ENCODE results near the gene TMEM132D. TPM values are rescaled to one million over a fixed set of nuclear protein-coding genes. Genes with fewer than 3 reads are reported as not detected.

The TMEM132D gene
- total RNA-seq, 1 donor, result under 0.01 TPM

GRCh38 chr12:129819391-129819790 lies 84.4 kb downstream of the TMEM132D start:
- H3K4me1 ChIP-seq (ENCODE audit: insufficient read depth, low read length), result no peaks in the 10 kb centered on the region
- no peak overlapping the region for H3K4me3 ChIP-seq (ENCODE audit: low read length)
- no peaks in the 10 kb centered on the region for H3K27me3 ChIP-seq (ENCODE audit: insufficient read depth, low read length)
- no peaks in the 10 kb centered on the region for H3K9me3 ChIP-seq (ENCODE audit: low read depth, low read length)

- Histone ChIP-seq H3K4me1 (ENCODE audit: insufficient read depth, low read length) (no peaks in the 10 kb centered on the region), H3K27me3 (ENCODE audit: insufficient read depth, low read length) (no peaks in the 10 kb centered on the region), H3K9me3 (ENCODE audit: low read depth, low read length) (no peaks in the 10 kb centered on the region), H3K4me3 (ENCODE audit: low read length) (no peak overlapping the region)
Observed at GRCh38 chr12:129815846-129816245, 88.0 kb downstream of the TMEM132D start.

GRCh38 chr12:129811963-129812362 lies 91.9 kb downstream of the TMEM132D start:
- Histone ChIP-seq H3K4me1 (ENCODE audit: insufficient read depth, low read length) (no peaks in the 10 kb centered on the region), H3K9me3 (ENCODE audit: low read depth, low read length) (no peaks in the 10 kb centered on the region), H3K4me3 (ENCODE audit: low read length) (no peak overlapping the region), H3K27me3 (ENCODE audit: insufficient read depth, low read length) (no peaks in the 10 kb centered on the region)

- H3K4me1 ChIP-seq (ENCODE audit: insufficient read depth, low read length), result no peaks in the 10 kb centered on the region
- H3K9me3 ChIP-seq (ENCODE audit: low read depth, low read length), result no peaks in the 10 kb centered on the region
- H3K4me3 ChIP-seq (ENCODE audit: low read length), result no peak overlapping the region
- H3K27me3 ChIP-seq (ENCODE audit: insufficient read depth, low read length), result no peaks in the 10 kb centered on the region
Observed at GRCh38 chr12:129807136-129807535, 96.7 kb downstream of the TMEM132D start.

GRCh38 chr12:129791396-129791795 lies 112.4 kb downstream of the TMEM132D start:
- Histone ChIP-seq H3K4me1 (ENCODE audit: insufficient read depth, low read length) (no peaks in the 10 kb centered on the region), H3K9me3 (ENCODE audit: low read depth, low read length) (no peaks in the 10 kb centered on the region), H3K27me3 (ENCODE audit: insufficient read depth, low read length) (no peaks in the 10 kb centered on the region), H3K4me3 (ENCODE audit: low read length) (no peak overlapping the region)

GRCh38 chr12:129790930-129791329 lies 112.9 kb downstream of the TMEM132D start:
- Histone ChIP-seq H3K27me3 (ENCODE audit: insufficient read depth, low read length) (no peaks in the 10 kb centered on the region), H3K9me3 (ENCODE audit: low read depth, low read length) (no peaks in the 10 kb centered on the region), H3K4me1 (ENCODE audit: insufficient read depth, low read length) (no peaks in the 10 kb centered on the region), H3K4me3 (ENCODE audit: low read length) (no peak overlapping the region)

GRCh38 chr12:129790331-129790730 lies 113.5 kb downstream of the TMEM132D start:
- no peaks in the 10 kb centered on the region for H3K4me1 ChIP-seq (ENCODE audit: insufficient read depth, low read length)
- no peaks in the 10 kb centered on the region for H3K27me3 ChIP-seq (ENCODE audit: insufficient read depth, low read length)
- H3K4me3 ChIP-seq (ENCODE audit: low read length), result no peak overlapping the region
- H3K9me3 ChIP-seq (ENCODE audit: low read depth, low read length), result no peaks in the 10 kb centered on the region

- Histone ChIP-seq H3K9me3 (ENCODE audit: low read depth, low read length) (no peaks in the 10 kb centered on the region), H3K4me3 (ENCODE audit: low read length) (no peak overlapping the region), H3K27me3 (ENCODE audit: insufficient read depth, low read length) (no peaks in the 10 kb centered on the region), H3K4me1 (ENCODE audit: insufficient read depth, low read length) (no peaks in the 10 kb centered on the region)
Observed at GRCh38 chr12:129789921-129790320, 113.9 kb downstream of the TMEM132D start.

- Histone ChIP-seq H3K27me3 (ENCODE audit: insufficient read depth, low read length) (no peaks in the 10 kb centered on the region), H3K4me1 (ENCODE audit: insufficient read depth, low read length) (no peaks in the 10 kb centered on the region), H3K9me3 (ENCODE audit: low read depth, low read length) (no peaks in the 10 kb centered on the region), H3K4me3 (ENCODE audit: low read length) (no peak overlapping the region)
Observed at GRCh38 chr12:129788506-129789084, 115.2 kb downstream of the TMEM132D start.

GRCh38 chr12:129779989-129780388 lies 123.8 kb downstream of the TMEM132D start:
- H3K27me3 ChIP-seq (ENCODE audit: insufficient read depth, low read length), result no peaks in the 10 kb centered on the region
- H3K4me1 ChIP-seq (ENCODE audit: insufficient read depth, low read length), result no peaks in the 10 kb centered on the region

GRCh38 chr12:129779033-129779432 lies 124.8 kb downstream of the TMEM132D start:
- H3K4me1 ChIP-seq (ENCODE audit: insufficient read depth, low read length), result no peaks in the 10 kb centered on the region
- no peaks in the 10 kb centered on the region for H3K9me3 ChIP-seq (ENCODE audit: low read depth, low read length)
- H3K4me3 ChIP-seq (ENCODE audit: low read length), result no peak overlapping the region
- no peaks in the 10 kb centered on the region for H3K27me3 ChIP-seq (ENCODE audit: insufficient read depth, low read length)

More at GRCh38 chr12:129779989-129780388, 123.8 kb downstream of the TMEM132D start:
- Histone ChIP-seq H3K9me3 (ENCODE audit: low read depth, low read length) (no peaks in the 10 kb centered on the region), H3K4me3 (ENCODE audit: low read length) (no peak overlapping the region)

- no peak overlapping the region for H3K4me3 ChIP-seq (ENCODE audit: low read length)
- H3K9me3 ChIP-seq (ENCODE audit: low read depth, low read length), result no peaks in the 10 kb centered on the region
- no peaks in the 10 kb centered on the region for H3K27me3 ChIP-seq (ENCODE audit: insufficient read depth, low read length)
- H3K4me1 ChIP-seq (ENCODE audit: insufficient read depth, low read length), result no peaks in the 10 kb centered on the region
Observed at GRCh38 chr12:129776977-129777667, 126.7 kb downstream of the TMEM132D start.

- no peaks in the 10 kb centered on the region for H3K27me3 ChIP-seq (ENCODE audit: insufficient read depth, low read length)
- H3K9me3 ChIP-seq (ENCODE audit: low read depth, low read length), result no peaks in the 10 kb centered on the region
- H3K4me3 ChIP-seq (ENCODE audit: low read length), result no peak overlapping the region
- H3K4me1 ChIP-seq (ENCODE audit: insufficient read depth, low read length), result no peaks in the 10 kb centered on the region
Observed at GRCh38 chr12:129772501-129773493, 131.0 kb downstream of the TMEM132D start.

- Histone ChIP-seq H3K4me1 (ENCODE audit: insufficient read depth, low read length) (no peaks in the 10 kb centered on the region), H3K27me3 (ENCODE audit: insufficient read depth, low read length) (no peaks in the 10 kb centered on the region), H3K4me3 (ENCODE audit: low read length) (no peak overlapping the region), H3K9me3 (ENCODE audit: low read depth, low read length) (no peaks in the 10 kb centered on the region)
Observed at GRCh38 chr12:129771238-129771637, 132.6 kb downstream of the TMEM132D start.

- H3K4me3 ChIP-seq (ENCODE audit: low read length), result no peak overlapping the region
- H3K4me1 ChIP-seq (ENCODE audit: insufficient read depth, low read length), result no peaks in the 10 kb centered on the region
- no peaks in the 10 kb centered on the region for H3K27me3 ChIP-seq (ENCODE audit: insufficient read depth, low read length)
- no peaks in the 10 kb centered on the region for H3K9me3 ChIP-seq (ENCODE audit: low read depth, low read length)
Observed at GRCh38 chr12:129765719-129766118, 138.1 kb downstream of the TMEM132D start.
